ENCODE data around the gene VWCE. TPM values are rescaled to one million over a fixed set of nuclear protein-coding genes. Genes with fewer than 3 reads are reported as not detected.
"Not testable (repeated sequence)": the region's sequence is repeated elsewhere in the genome, so short reads cannot be mapped to it uniquely, and the experiment has no call there.

Gene VWCE
- total RNA-seq, 1 experiment from 2014 or later = 0.41 TPM

- H3K4me2 ChIP-seq; H3K9me2 ChIP-seq (ENCODE audit: insufficient read depth); DNase-seq; CTCF ChIA-PET; H3K79me2 ChIP-seq (ENCODE audit: low read depth); H3K27ac ChIP-seq; H3K36me3 ChIP-seq (ENCODE audit: low read depth); H3K4me1 ChIP-seq (replicated peaks; ENCODE audit: insufficient read depth); H3K9me3 ChIP-seq (ENCODE audit: insufficient read depth, low read depth); BruUV-seq (replicated peaks); POLR2A ChIA-PET (ENCODE audit: unreplicated experiment); intact Hi-C loops (cut with micrococcal nuclease; ENCODE audit: unreplicated experiment); H3K4me3 ChIP-seq; H3F3A ChIP-seq (ENCODE audit: insufficient read depth, low read depth); H3K27me3 ChIP-seq (ENCODE audit: insufficient read depth, low read depth); H2AFZ ChIP-seq; H4K20me1 ChIP-seq (ENCODE audit: insufficient read depth): not testable (repeated sequence)
Observed at GRCh38 chr11:61218306-61218705, 76.8 kb downstream of the VWCE start.

- H3K4me2 ChIP-seq; H3K9me3 ChIP-seq (ENCODE audit: insufficient read depth, low read depth); POLR2A ChIA-PET (ENCODE audit: unreplicated experiment); H3F3A ChIP-seq (ENCODE audit: insufficient read depth, low read depth); H4K20me1 ChIP-seq (ENCODE audit: insufficient read depth); H3K4me3 ChIP-seq; DNase-seq; intact Hi-C loops (cut with micrococcal nuclease; ENCODE audit: unreplicated experiment); H3K27ac ChIP-seq; H3K4me1 ChIP-seq (replicated peaks; ENCODE audit: insufficient read depth); BruUV-seq (replicated peaks); H3K79me2 ChIP-seq (ENCODE audit: low read depth); H3K27me3 ChIP-seq (ENCODE audit: insufficient read depth, low read depth); H3K36me3 ChIP-seq (ENCODE audit: low read depth); CTCF ChIA-PET; H3K9me2 ChIP-seq (ENCODE audit: insufficient read depth); H2AFZ ChIP-seq: not testable (repeated sequence)
Observed at GRCh38 chr11:61213711-61214324, 81.3 kb downstream of the VWCE start.

- H3K27me3 ChIP-seq (ENCODE audit: insufficient read depth, low read depth); H3K27ac ChIP-seq; intact Hi-C loops (cut with micrococcal nuclease; ENCODE audit: unreplicated experiment); H3F3A ChIP-seq (ENCODE audit: insufficient read depth, low read depth); H3K4me1 ChIP-seq (replicated peaks; ENCODE audit: insufficient read depth); H4K20me1 ChIP-seq (ENCODE audit: insufficient read depth); H3K4me3 ChIP-seq; POLR2A ChIA-PET (ENCODE audit: unreplicated experiment); H3K79me2 ChIP-seq (ENCODE audit: low read depth); H3K9me3 ChIP-seq (ENCODE audit: insufficient read depth, low read depth); H3K36me3 ChIP-seq (ENCODE audit: low read depth); BruUV-seq (replicated peaks); DNase-seq; H2AFZ ChIP-seq; CTCF ChIA-PET; H3K4me2 ChIP-seq; H3K9me2 ChIP-seq (ENCODE audit: insufficient read depth): not testable (repeated sequence)
Observed at GRCh38 chr11:61212202-61212601, 82.9 kb downstream of the VWCE start.

GRCh38 chr11:61211327-61211952 lies 83.7 kb downstream of the VWCE start:
- H3K79me2 ChIP-seq (ENCODE audit: low read depth); H3K4me1 ChIP-seq (replicated peaks; ENCODE audit: insufficient read depth); H3K4me2 ChIP-seq; POLR2A ChIA-PET (ENCODE audit: unreplicated experiment); H3K9me3 ChIP-seq (ENCODE audit: insufficient read depth, low read depth); H3K36me3 ChIP-seq (ENCODE audit: low read depth); H4K20me1 ChIP-seq (ENCODE audit: insufficient read depth); H2AFZ ChIP-seq; CTCF ChIA-PET; H3K27me3 ChIP-seq (ENCODE audit: insufficient read depth, low read depth); intact Hi-C loops (cut with micrococcal nuclease; ENCODE audit: unreplicated experiment); H3F3A ChIP-seq (ENCODE audit: insufficient read depth, low read depth); H3K4me3 ChIP-seq; BruUV-seq (replicated peaks); H3K27ac ChIP-seq; H3K9me2 ChIP-seq (ENCODE audit: insufficient read depth): not testable (repeated sequence)
- TF ChIP-seq EZH2 (IDR thresholded peaks at IDR 0.05; ENCODE audit: low read depth) = peak; percentile 94
- DNase-seq = peak in 1 of 2 experiments; percentile 11

GRCh38 chr11:61210629-61211028 lies 84.5 kb downstream of the VWCE start:
- BruUV-seq (replicated peaks); H3K79me2 ChIP-seq (ENCODE audit: low read depth); H4K20me1 ChIP-seq (ENCODE audit: insufficient read depth); H3K4me2 ChIP-seq; DNase-seq; H2AFZ ChIP-seq; H3K27me3 ChIP-seq (ENCODE audit: insufficient read depth, low read depth); CTCF ChIA-PET; H3K9me3 ChIP-seq (ENCODE audit: insufficient read depth, low read depth); H3K27ac ChIP-seq; intact Hi-C loops (cut with micrococcal nuclease; ENCODE audit: unreplicated experiment); POLR2A ChIA-PET (ENCODE audit: unreplicated experiment); H3K36me3 ChIP-seq (ENCODE audit: low read depth); H3F3A ChIP-seq (ENCODE audit: insufficient read depth, low read depth); H3K9me2 ChIP-seq (ENCODE audit: insufficient read depth); H3K4me3 ChIP-seq; H3K4me1 ChIP-seq (replicated peaks; ENCODE audit: insufficient read depth): not testable (repeated sequence)

Other genes starting within 250 kb of the VWCE start
- not detected in 2 replicates for gene CD5, start 192.8 kb downstream of the VWCE start, total RNA-seq (2021)
- 27.1 and 29.0 TPM in 2 replicates for gene VPS37C, start 133.9 kb downstream of the VWCE start, total RNA-seq (2021)
- gene PGA3, start 91.8 kb downstream of the VWCE start, total RNA-seq (2021) = not detected in 2 replicates
- not detected in 2 replicates for gene PGA4, start 73.0 kb downstream of the VWCE start, total RNA-seq (2021)
- not detected in 2 replicates for gene PGA5, start 54.1 kb downstream of the VWCE start, total RNA-seq (2021)
- 302 and 305 TPM in 2 replicates for gene DDB1, start 37.8 kb upstream of the VWCE start, total RNA-seq (2021)
- 168 and 258 TPM in 2 replicates for gene TKFC, start 37.9 kb upstream of the VWCE start, total RNA-seq (2021)
- gene CYB561A3, start 66.6 kb upstream of the VWCE start, total RNA-seq (2021) = 96.9 and 120 TPM in 2 replicates
- 32.5 and 46.1 TPM in 2 replicates for gene TMEM138, start 67.1 kb upstream of the VWCE start, total RNA-seq (2021)
- gene TMEM216, start 97.3 kb upstream of the VWCE start, total RNA-seq (2021) = 17.6 and 21.1 TPM in 2 replicates
- gene CPSF7, start 134.7 kb upstream of the VWCE start, total RNA-seq (2021) = 82.7 and 87.0 TPM in 2 replicates
- gene SDHAF2, start 134.8 kb upstream of the VWCE start, total RNA-seq (2021) = 32.5 and 38.3 TPM in 2 replicates
- 1.0 and 1.1 TPM in 2 replicates for gene LRRC10B, start 213.4 kb upstream of the VWCE start, total RNA-seq (2021)

Data from PC-9 (cell line).